OCI-LY3 (cell line): ENCODE data around the gene SPI1.

Experiments
- H2AFZ ChIP-seq: fragments of 200-600, 300-600 bp; shearing (Covaris generic); 2 replicates; pipeline ENCODE4 v1.6.0; 2014; ENCODE audit warnings: antibody characterized with exemption, low read depth, low read length
- H3K27ac ChIP-seq: fragments of 200-600, 300-600 bp; sonication (generic); 2 replicates; pipeline ENCODE4 v1.5.1; 2014; ENCODE audit warnings: mild to moderate bottlenecking, low read length, moderate library complexity, mixed read lengths
- H3K27me3 ChIP-seq: fragments of 200-600, 300-600 bp; sonication (generic); 2 replicates; pipeline ENCODE4 v1.6.1; 2014; ENCODE audit warnings: low read depth, low read length, mixed read lengths
- H3K36me3 ChIP-seq: fragments of 200-600, 300-600 bp; sonication (generic); replicated peaks from 2 replicates; pipeline ENCODE3; 2014; ENCODE audit warnings: low read depth, low read length, mixed read lengths
- H3K4me1 ChIP-seq: fragments of 300-600, 200-600 bp; sonication (generic); 2 replicates; pipeline ENCODE4 v1.6.1; 2014; ENCODE audit warnings: low read length, mixed read lengths
- H3K4me2 ChIP-seq: fragments of 200-600, 300-600 bp; sonication (generic); 2 replicates; pipeline ENCODE4 v1.6.1; 2014; ENCODE audit warnings: low read length, mixed read lengths
- H3K4me3 ChIP-seq: fragments of 300-600, 200-600 bp; sonication (generic); 2 replicates; pipeline ENCODE4 v1.5.1; 2014; ENCODE audit warnings: antibody characterized with exemption, mild to moderate bottlenecking, low read length, moderate library complexity
- H3K79me2 ChIP-seq: fragments of 300-600, 200-600 bp; shearing (Covaris generic); 2 replicates; pipeline ENCODE4 v1.6.1; 2014; ENCODE audit warnings: mild to moderate bottlenecking, low read length, mixed read lengths
- H3K9ac ChIP-seq: fragments of 300-600, 200-600 bp; shearing (Covaris generic); 2 replicates; pipeline ENCODE4 v1.6.0; 2014; ENCODE audit warnings: mild to moderate bottlenecking, low read length, moderate library complexity
- H3K9me3 ChIP-seq: fragments of 200-600, 300-600 bp; shearing (Covaris generic); 2 replicates; pipeline ENCODE4 v1.6.1; 2014; ENCODE audit warnings: low read length, mixed read lengths; ENCODE audit not compliant: insufficient read depth
- H4K20me1 ChIP-seq: fragments of 200-600, 300-600 bp; sonication (generic); 2 replicates; pipeline ENCODE4 v1.6.1; 2016; ENCODE audit warnings: low read length, mixed read lengths; ENCODE audit not compliant: insufficient read depth
- CTCF ChIP-seq: fragments of 200-600, 300-600 bp; sonication (generic); IDR thresholded peaks from 2 replicates; pipeline ENCODE4 v1.5.1; 2014; ENCODE audit warnings: antibody characterized with exemption, low read length, low read depth
- EZH2phosphoT487 ChIP-seq: fragments of 200-600 bp; shearing (Covaris generic); IDR thresholded peaks from 2 replicates; pipeline ENCODE4 v1.6.1; 2018; ENCODE audit warnings: antibody characterized with exemption, mixed run types, low read depth

SPI1 gene

GRCh38 chr11:47345890-47346563, 32.3 kb downstream of the SPI1 start:
- no peaks in the 10 kb centered on the region for H3K27me3 ChIP-seq
- H3K36me3 ChIP-seq = no peaks in the 10 kb centered on the region
- no peak overlapping the region for H3K9ac ChIP-seq
- no peaks in the 10 kb centered on the region for H3K4me1 ChIP-seq
- H3K4me3 ChIP-seq = no peak overlapping the region
- H3K9me3 ChIP-seq = no peaks in the 10 kb centered on the region
- H4K20me1 ChIP-seq = no peaks in the 10 kb centered on the region
- TF ChIP-seq EZH2phosphoT487 (no peak), CTCF (no peak)
- H3K4me2 ChIP-seq = no peak overlapping the region
- no peaks in the 10 kb centered on the region for H3K79me2 ChIP-seq
- no peak overlapping the region for H3K27ac ChIP-seq
- no peak overlapping the region for H2AFZ ChIP-seq

GRCh38 chr11:47342854-47343253, 35.5 kb downstream of the SPI1 start:
- Histone ChIP-seq H3K79me2 (no peaks in the 10 kb centered on the region), H3K9ac (no peak overlapping the region), H2AFZ (no peak overlapping the region), H3K9me3 (no peaks in the 10 kb centered on the region), H3K27me3 (no peaks in the 10 kb centered on the region), H3K4me1 (no peaks in the 10 kb centered on the region), H3K27ac (no peak overlapping the region), H3K36me3 (no peaks in the 10 kb centered on the region), H4K20me1 (no peaks in the 10 kb centered on the region), H3K4me2 (no peak overlapping the region), H3K4me3 (no peak overlapping the region)
- no peak for TF ChIP-seq CTCF
- TF ChIP-seq EZH2phosphoT487 = no peak

DNA sequence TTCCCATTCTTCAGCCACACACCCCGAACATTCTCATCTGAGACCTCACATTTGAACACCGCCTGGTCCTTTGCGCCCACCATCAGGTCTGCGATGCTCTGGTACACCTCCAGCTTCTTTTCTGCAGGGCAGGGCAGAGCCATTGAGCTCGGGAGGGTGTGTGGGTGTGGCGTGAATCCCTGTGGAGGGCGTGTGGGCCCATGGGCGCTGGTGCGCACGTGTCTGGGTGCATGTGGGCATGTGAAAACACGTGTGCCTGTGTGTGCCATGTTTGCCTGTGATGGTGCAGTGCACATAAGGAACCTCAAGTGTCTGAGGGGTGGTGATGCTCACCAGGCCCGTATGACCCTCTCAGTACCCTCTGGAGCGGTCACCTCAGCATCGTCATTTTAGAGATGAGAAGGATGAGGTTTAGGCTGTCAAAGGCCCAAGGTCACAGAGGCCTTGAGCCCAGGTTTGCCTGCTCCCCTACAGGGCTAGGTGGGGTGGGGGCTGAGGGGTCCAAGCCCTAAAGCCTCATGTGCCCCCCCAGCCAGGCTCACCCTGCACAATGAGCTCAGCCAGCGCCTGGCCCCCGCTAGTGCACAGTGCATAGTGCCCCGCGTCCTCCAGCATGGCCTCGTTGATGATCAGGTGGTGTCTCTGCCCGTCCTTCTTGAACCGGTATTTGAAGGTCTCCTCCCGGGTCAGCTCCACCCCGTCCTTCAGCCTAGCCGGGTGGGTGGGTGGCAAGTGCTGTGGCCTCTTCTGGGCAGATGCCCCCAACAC, 36.1 kb downstream of the SPI1 start:
- Histone ChIP-seq H3K27me3 (no peaks in the 10 kb centered on the region), H3K4me2 (no peak overlapping the region), H3K36me3 (no peaks in the 10 kb centered on the region), H3K9me3 (no peaks in the 10 kb centered on the region), H3K27ac (no peak overlapping the region), H2AFZ (no peak overlapping the region), H4K20me1 (no peaks in the 10 kb centered on the region), H3K79me2 (no peaks in the 10 kb centered on the region), H3K4me3 (no peak overlapping the region), H3K9ac (no peak overlapping the region), H3K4me1 (no peaks in the 10 kb centered on the region)
- TF ChIP-seq CTCF (no peak), EZH2phosphoT487 (no peak)

DNA sequence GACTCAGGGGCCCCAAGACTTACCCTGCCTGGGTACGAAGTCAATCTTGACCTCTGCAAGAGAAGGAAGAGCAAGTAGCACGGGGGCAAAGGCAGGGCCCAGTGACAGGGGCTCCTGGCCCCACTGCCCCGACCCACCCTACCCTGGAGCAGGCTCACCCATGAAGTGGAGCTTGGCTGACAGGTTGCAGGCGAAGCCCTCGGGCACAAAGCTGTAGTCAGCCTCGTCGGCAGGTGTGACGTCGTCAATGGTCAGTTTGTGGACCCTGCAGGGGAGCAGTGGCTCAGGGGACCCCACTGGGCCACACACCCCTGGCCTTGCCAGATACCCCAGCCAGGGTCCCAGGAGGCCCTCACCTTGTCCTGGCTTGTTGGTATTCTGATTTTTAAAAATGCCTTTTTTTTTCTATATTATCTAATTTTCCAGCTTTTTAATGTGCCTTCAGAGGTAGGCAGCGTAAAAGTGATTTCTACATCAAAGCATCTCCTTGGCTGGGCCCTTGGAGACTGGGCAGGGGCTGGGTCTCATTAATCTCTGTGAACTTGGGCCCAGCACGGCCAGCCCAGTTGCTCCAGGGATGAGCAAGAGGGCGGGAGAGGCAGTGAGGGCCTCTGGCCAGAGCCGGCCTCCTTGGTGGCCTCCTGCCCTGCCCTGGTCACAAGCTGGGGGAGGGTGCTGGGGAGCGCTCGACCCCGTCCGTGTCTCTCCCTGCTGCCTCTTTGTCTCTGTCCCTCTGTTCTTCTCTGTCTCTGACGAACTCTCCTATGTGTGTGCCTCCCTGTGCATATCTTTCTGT, 37.2 kb downstream of the SPI1 start:
- H4K20me1 ChIP-seq = no peaks in the 10 kb centered on the region
- no peak overlapping the region for H3K4me2 ChIP-seq
- H2AFZ ChIP-seq = no peak overlapping the region
- no peak overlapping the region for H3K9ac ChIP-seq
- no peak overlapping the region for H3K4me3 ChIP-seq
- no peaks in the 10 kb centered on the region for H3K9me3 ChIP-seq
- H3K79me2 ChIP-seq = no peaks in the 10 kb centered on the region
- no peak overlapping the region for H3K27ac ChIP-seq
- H3K4me1 ChIP-seq = no peaks in the 10 kb centered on the region
- TF ChIP-seq CTCF = no peak
- TF ChIP-seq EZH2phosphoT487 = no peak
- H3K36me3 ChIP-seq = no peaks in the 10 kb centered on the region
- H3K27me3 ChIP-seq = no peaks in the 10 kb centered on the region
